IMR-90 (cell line): ENCODE data around the gene PIEZO1.
A peak's percentile ranks its signal among the peaks of the same experiment; 100 is the strongest.

Experiments
- BHLHE40 ChIP-seq: fragments of 150-350 bp; IDR thresholded peaks from 2 replicates; pipeline ENCODE4 v1.6.1; 2016; ENCODE audit warnings: mild to moderate bottlenecking, low read depth, low read length
- CHD1 ChIP-seq: IDR thresholded peaks from 2 replicates; pipeline ENCODE4 v1.6.1; 2012; ENCODE audit warnings: low read depth, low read length, improper control_type of control experiment
- FOS ChIP-seq: fragments of 150-350 bp; IDR thresholded peaks from 2 replicates; pipeline ENCODE4 v1.6.1; 2016; ENCODE audit warnings: low read depth, low read length
- MAFK ChIP-seq: IDR thresholded peaks from 2 replicates; pipeline ENCODE4 v1.6.1; 2012; ENCODE audit warnings: low read depth, low read length, improper control_type of control experiment
- POLR2A ChIP-seq: IDR thresholded peaks from 2 replicates; pipeline ENCODE4 v1.6.1; 2012; ENCODE audit warnings: mild to moderate bottlenecking, low read depth, low read length
- RAD21 ChIP-seq: IDR thresholded peaks from 2 replicates; pipeline ENCODE4 v1.6.1; 2012; ENCODE audit warnings: low read length, improper control_type of control experiment
- RCOR1 ChIP-seq: IDR thresholded peaks from 2 replicates; pipeline ENCODE4 v1.6.1; 2012; ENCODE audit warnings: mild to moderate bottlenecking, low read length, improper control_type of control experiment; ENCODE audit not compliant: insufficient replicate concordance
- RFX5 ChIP-seq: IDR thresholded peaks from 2 replicates; pipeline ENCODE4 v1.8.0; 2012; ENCODE audit warnings: low read depth, mild to moderate bottlenecking, low read length, moderate library complexity
- SMC3 ChIP-seq: fragments of 150-350 bp; IDR thresholded peaks from 2 replicates; pipeline ENCODE4 v1.6.1; 2016; ENCODE audit warnings: low read depth, mild to moderate bottlenecking, antibody characterized with exemption, low read length, moderate library complexity
- TF ChIP-seq, protein P1 (sequence below): conservative IDR thresholded peaks from 2 replicates; pipeline ENCODE4 v1.5.1; 2012; ENCODE audit warnings: mild to moderate bottlenecking, low read depth, low read length, improper control_type of control experiment
- TF ChIP-seq, protein P2 (sequence below): fragments of 150-350 bp; IDR thresholded peaks from 2 replicates; pipeline ENCODE4 v1.6.1; 2016; ENCODE audit warnings: low read depth, mild to moderate bottlenecking, low read length, moderate library complexity, borderline replicate concordance
- TF ChIP-seq, protein P3 (sequence below): fragments of 150-350 bp; IDR thresholded peaks from 2 replicates; pipeline ENCODE4 v1.6.1; 2017; ENCODE audit warnings: mild to moderate bottlenecking, antibody characterized with exemption, low read length, low read depth

DNA sequence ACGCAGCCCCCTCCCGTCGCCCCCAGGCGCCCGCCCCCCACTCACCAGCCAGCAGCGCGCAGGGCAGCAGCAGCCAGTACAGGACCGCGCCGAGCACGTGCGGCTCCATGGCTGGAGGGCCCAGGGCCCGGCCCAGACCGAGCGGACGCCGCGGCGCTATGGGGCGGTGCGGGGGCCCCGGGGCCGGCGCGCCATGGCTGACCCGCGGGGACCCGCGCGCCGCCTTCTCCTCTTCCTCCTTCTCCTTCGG is 239 bp downstream of the PIEZO1 start:
- no peak for TF ChIP-seq POLR2A
- TF ChIP-seq, protein P1, sequence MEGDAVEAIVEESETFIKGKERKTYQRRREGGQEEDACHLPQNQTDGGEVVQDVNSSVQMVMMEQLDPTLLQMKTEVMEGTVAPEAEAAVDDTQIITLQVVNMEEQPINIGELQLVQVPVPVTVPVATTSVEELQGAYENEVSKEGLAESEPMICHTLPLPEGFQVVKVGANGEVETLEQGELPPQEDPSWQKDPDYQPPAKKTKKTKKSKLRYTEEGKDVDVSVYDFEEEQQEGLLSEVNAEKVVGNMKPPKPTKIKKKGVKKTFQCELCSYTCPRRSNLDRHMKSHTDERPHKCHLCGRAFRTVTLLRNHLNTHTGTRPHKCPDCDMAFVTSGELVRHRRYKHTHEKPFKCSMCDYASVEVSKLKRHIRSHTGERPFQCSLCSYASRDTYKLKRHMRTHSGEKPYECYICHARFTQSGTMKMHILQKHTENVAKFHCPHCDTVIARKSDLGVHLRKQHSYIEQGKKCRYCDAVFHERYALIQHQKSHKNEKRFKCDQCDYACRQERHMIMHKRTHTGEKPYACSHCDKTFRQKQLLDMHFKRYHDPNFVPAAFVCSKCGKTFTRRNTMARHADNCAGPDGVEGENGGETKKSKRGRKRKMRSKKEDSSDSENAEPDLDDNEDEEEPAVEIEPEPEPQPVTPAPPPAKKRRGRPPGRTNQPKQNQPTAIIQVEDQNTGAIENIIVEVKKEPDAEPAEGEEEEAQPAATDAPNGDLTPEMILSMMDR, result no peak
- TF ChIP-seq CHD1, result no peak
- TF ChIP-seq SMC3, result no peak
- no peak for TF ChIP-seq RFX5
- no peak for TF ChIP-seq RCOR1
- TF ChIP-seq, protein P2, sequence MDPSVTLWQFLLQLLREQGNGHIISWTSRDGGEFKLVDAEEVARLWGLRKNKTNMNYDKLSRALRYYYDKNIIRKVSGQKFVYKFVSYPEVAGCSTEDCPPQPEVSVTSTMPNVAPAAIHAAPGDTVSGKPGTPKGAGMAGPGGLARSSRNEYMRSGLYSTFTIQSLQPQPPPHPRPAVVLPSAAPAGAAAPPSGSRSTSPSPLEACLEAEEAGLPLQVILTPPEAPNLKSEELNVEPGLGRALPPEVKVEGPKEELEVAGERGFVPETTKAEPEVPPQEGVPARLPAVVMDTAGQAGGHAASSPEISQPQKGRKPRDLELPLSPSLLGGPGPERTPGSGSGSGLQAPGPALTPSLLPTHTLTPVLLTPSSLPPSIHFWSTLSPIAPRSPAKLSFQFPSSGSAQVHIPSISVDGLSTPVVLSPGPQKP, result no peak
- no peak for TF ChIP-seq RAD21
- no peak for TF ChIP-seq FOS
- TF ChIP-seq, protein P3, sequence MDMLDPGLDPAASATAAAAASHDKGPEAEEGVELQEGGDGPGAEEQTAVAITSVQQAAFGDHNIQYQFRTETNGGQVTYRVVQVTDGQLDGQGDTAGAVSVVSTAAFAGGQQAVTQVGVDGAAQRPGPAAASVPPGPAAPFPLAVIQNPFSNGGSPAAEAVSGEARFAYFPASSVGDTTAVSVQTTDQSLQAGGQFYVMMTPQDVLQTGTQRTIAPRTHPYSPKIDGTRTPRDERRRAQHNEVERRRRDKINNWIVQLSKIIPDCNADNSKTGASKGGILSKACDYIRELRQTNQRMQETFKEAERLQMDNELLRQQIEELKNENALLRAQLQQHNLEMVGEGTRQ, result no peak
- peak; percentile 63; the same call in 1 of the 2 replicates for TF ChIP-seq BHLHE40
- no peak for TF ChIP-seq MAFK
